RWPE1 (cell line): Measurements from ENCODE around the gene TTC38.

Experiments
- CTCF ChIA-PET: fragments of 350-600 bp; sonication (Branson Sonifier 250); formaldehyde crosslinking; extraction: SDS; loops from one replicate; lab custom pipeline; 2021; lab: Yijun Ruan, JAX
- POLR2A ChIA-PET: fragments of 400-600 bp; formaldehyde crosslinking; extraction: SDS; loops from one replicate; lab custom pipeline; 2020; ENCODE audit warnings: antibody characterized with exemption; ENCODE audit not compliant: low non-redundant PET; lab: Yijun Ruan, JAX
- DNase-seq: peaks from one replicate; pipeline ENCODE4 v3.0.0; 2012; ENCODE audit warnings: low spot score
- H3K27ac ChIP-seq: fragments of 450-650 bp; 2 replicates; pipeline ENCODE4 v1.5.1; 2017
- TF ChIP-seq, protein P1 (sequence below): fragments of 450-650 bp; conservative IDR thresholded peaks from 2 replicates; pipeline ENCODE4 v1.5.1; 2017; ENCODE audit warnings: low read depth, mild to moderate bottlenecking

TTC38 gene

GRCh38 chr22:46250783-46251125 is 17.1 kb upstream of the TTC38 start:
- no peak for DNase-seq
- POLR2A ChIA-PET = interaction anchor here (0.6 to 1.0 kb wide), 2 partner anchors 17 to 874 kb away, joined by 3 to 4 read pairs; partner anchors contain the start of gene TTC38
- TF ChIP-seq, protein P1, sequence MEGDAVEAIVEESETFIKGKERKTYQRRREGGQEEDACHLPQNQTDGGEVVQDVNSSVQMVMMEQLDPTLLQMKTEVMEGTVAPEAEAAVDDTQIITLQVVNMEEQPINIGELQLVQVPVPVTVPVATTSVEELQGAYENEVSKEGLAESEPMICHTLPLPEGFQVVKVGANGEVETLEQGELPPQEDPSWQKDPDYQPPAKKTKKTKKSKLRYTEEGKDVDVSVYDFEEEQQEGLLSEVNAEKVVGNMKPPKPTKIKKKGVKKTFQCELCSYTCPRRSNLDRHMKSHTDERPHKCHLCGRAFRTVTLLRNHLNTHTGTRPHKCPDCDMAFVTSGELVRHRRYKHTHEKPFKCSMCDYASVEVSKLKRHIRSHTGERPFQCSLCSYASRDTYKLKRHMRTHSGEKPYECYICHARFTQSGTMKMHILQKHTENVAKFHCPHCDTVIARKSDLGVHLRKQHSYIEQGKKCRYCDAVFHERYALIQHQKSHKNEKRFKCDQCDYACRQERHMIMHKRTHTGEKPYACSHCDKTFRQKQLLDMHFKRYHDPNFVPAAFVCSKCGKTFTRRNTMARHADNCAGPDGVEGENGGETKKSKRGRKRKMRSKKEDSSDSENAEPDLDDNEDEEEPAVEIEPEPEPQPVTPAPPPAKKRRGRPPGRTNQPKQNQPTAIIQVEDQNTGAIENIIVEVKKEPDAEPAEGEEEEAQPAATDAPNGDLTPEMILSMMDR = no peak
- peak overlapping the region; percentile 88 for H3K27ac ChIP-seq
- CTCF ChIA-PET = no interaction called here

DNA sequence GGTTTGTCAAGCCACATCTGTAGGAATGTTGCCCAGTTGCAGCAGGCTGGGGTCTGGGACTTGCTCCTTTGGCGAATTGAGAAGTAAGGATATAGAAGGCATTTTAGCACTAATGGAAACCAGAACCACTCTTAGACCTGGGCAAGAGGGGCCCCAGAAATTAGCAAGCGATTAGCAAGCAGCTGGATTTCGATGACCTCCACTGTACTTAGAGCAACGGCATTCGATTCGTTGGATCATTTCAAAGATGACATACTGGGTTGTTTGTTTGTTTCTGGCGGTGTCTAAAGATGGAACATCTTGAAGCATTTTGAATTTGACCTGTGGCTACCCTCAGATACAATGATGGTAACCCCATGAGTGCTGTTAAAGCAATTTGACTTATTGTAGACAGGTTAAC is 16.5 kb upstream of the TTC38 start:
- POLR2A ChIA-PET = no interaction called here
- no peak for DNase-seq
- TF ChIP-seq, protein P1 = no peak
- CTCF ChIA-PET = no interaction called here
- H3K27ac ChIP-seq = peak overlapping the region; percentile 88

DNA sequence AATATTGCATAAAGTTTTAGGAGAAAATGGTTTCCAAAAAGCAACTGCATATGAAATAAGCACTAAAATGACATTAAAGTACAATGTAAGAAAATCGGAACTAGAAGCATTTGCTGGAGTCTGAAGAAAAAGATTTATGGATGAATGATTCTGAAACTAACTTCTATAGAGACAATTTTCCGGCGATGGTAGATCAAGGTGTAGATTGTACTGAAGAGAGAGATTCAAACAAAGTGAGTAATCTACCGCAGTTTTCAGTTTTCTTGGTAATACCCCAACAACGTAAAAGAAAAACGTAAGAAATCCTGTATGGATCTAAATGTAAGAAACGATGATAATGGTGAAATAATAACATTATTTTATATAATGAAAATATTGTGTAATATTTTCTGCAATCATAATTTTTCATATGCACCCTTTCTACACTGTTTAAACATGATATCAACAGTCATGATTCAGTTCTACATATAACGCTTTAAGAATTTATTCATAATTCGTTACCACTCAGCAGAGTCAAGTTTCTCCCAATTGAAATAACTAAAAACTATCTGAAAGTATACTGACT is 15.9 kb upstream of the TTC38 start:
- no peak for DNase-seq
- ChIA-PET CTCF (no interaction called here), POLR2A (no interaction called here)
- TF ChIP-seq, protein P1 = no peak
- H3K27ac ChIP-seq = no peak overlapping the region

DNA sequence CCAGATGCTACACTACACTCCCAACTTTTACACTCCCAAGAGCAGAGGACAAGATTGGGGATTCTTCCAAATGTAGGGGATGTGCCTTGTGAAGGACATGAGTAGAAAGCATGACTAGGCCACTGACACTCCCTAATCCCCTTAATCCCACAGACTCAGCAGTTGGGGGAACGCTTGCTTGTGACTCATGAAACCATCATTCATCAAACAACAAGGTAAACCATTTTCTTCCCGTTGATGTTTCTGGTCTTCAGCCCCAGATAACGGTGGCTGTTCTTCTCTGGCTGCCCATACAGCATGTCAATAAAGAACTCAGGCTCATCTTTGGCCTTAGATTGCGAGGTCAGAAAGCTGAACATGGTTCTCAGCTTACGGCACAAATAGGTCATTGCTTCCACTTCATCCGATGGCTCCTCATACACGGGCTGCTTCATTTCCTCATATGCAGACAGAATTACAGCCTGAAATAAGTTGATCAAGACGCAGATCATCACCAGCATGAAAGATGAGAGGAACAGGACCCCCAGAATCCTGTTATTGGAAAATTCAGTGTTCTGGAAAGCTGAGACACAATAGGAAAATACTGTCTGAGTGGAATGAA is 11.3 kb upstream of the TTC38 start:
- DNase-seq = no peak
- CTCF ChIA-PET = no interaction called here
- TF ChIP-seq, protein P1 = no peak
- H3K27ac ChIP-seq = no peak overlapping the region
- POLR2A ChIA-PET = no interaction called here

DNA sequence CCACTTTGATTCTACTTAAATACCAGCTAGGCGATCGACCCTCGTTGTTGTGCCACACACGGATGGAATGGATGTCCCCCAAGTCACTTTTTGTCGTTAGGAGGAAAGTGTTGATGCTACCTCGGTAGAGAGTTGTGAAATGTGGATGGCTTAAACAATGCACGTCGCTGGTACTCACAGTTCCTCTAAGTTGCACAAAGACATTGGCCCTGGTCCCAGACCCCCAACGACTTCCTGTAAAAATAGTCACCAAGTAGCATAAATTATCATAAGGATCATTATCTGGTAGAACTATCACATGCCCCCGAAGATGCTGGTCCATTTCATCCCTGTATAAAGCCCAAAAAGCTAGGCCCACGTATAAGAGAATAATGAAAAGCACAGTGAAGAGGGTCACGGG is 8.4 kb upstream of the TTC38 start:
- TF ChIP-seq, protein P1 = no peak
- ChIA-PET CTCF (no interaction called here), POLR2A (no interaction called here)
- DNase-seq = no peak
- no peak overlapping the region for H3K27ac ChIP-seq

DNA sequence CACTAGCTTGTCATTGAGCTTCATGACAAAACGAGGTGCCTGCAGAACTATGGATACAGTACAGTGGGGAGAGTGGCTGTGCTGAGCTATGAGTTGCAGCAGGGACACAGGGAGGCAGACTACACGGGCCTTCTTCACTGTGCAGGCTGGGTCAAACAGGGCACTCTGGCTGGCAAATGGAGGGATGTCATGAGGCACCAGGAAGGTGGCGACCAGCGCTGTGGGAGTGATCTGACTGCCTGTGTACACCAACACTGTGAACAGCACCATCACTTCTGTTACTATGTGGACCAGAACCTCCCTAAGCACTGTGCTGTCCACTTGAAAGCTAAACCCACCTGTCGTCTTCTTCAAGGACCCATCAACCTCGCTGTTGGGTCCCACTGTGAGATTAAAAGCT is 7.8 kb upstream of the TTC38 start:
- TF ChIP-seq, protein P1 = no peak
- POLR2A ChIA-PET = no interaction called here
- CTCF ChIA-PET = no interaction called here
- H3K27ac ChIP-seq = no peak overlapping the region
- no peak for DNase-seq
